Measurements from ENCODE around the gene ENTPD8. TPM values are rescaled to one million over a fixed set of nuclear protein-coding genes. Genes with fewer than 3 reads are reported as not detected.

ENTPD8 gene
- total and polyA plus RNA-seq, 2 of the 13 experiments (the other 11 are each of a cell fraction or from before 2014, with no cell fraction given), result 0.26 to 0.44 TPM

DNA sequence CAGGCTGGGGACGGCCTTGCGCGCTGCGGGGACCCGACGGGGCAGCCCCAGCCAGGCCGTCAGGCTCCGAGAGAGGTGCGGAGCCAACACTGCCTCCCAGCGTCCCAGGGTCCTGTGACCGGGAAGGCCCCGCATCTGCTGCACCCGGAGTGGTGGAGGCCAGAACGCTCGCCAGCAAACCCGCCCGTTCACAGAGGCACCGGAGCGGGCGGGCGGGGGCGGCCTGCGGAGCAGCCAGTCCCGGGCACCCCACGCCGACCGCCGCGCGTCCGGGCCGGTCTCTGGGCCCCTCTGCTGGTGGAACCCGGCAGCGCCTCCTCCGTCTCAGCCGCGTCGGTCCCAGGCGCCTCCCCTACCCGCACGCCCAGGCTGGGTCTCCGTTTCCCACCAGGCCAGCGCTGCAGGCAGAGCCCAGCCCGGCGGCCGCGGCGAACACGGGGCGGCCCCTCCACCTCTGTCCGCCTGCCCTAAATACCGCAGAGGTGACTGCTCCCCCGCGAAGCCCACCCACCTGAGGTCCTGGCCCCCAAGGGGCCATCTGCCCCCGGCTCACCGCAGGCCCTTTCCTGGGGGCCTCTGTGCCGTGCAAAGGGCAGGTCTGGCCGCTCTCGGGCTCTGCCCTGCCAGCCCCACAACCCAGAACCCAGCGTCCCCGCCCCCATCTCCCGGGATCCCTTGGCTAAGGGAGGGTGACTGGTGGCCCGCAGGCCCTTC, 34.1 kb downstream of the ENTPD8 start (continued):
- TF ChIP-seq, protein P1, sequence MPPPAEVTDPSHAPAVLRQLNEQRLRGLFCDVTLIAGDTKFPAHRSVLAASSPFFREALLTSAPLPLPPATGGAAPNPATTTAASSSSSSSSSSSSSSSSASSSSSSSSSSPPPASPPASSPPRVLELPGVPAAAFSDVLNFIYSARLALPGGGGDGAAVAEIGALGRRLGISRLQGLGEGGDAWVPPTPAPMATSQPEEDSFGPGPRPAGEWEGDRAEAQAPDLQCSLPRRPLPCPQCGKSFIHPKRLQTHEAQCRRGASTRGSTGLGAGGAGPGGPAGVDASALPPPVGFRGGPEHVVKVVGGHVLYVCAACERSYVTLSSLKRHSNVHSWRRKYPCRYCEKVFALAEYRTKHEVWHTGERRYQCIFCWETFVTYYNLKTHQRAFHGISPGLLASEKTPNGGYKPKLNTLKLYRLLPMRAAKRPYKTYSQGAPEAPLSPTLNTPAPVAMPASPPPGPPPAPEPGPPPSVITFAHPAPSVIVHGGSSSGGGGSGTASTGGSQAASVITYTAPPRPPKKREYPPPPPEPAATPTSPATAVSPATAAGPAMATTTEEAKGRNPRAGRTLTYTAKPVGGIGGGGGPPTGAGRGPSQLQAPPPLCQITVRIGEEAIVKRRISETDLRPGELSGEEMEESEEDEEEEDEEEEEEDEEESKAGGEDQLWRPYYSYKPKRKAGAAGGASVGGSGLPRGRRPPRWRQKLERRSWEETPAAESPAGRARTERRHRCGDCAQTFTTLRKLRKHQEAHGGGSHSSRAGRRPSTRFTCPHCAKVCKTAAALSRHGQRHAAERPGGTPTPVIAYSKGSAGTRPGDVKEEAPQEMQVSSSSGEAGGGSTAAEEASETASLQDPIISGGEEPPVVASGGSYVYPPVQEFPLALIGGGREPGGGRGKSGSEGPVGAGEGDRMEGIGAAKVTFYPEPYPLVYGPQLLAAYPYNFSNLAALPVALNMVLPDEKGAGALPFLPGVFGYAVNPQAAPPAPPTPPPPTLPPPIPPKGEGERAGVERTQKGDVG (CRISPR knock-in tag; IDR thresholded peaks at IDR 0.05; ENCODE audit: borderline replicate concordance), result no peak
- TF ChIP-seq ZNF468 (CRISPR knock-in tag; IDR thresholded peaks at IDR 0.05) (no peak), PCBP1 (IDR thresholded peaks at IDR 0.05; ENCODE audit: borderline replicate concordance, low read depth, low read length) (no peak), NONO (IDR thresholded peaks at IDR 0.05) (no peak), NONO (CRISPR knock-in tag; conservative IDR thresholded peaks at IDR 0.05) (0 out of 2 replicates have a peak, but pooled peaks have one; percentile 27), ZNF224 (CRISPR knock-in tag; IDR thresholded peaks at IDR 0.05) (no peak), GFI1 (CRISPR knock-in tag; IDR thresholded peaks at IDR 0.05; ENCODE audit: borderline replicate concordance) (no peak), PAWR (CRISPR knock-in tag; IDR thresholded peaks at IDR 0.05; ENCODE audit: borderline replicate concordance) (no peak), ZNF766 (CRISPR knock-in tag; IDR thresholded peaks at IDR 0.05; ENCODE audit: borderline replicate concordance) (no peak), NCOA5 (CRISPR knock-in tag; IDR thresholded peaks at IDR 0.05) (no peak), ZFP36 (IDR thresholded peaks at IDR 0.05; ENCODE audit: borderline replicate concordance, low read depth, low read length, partially characterized antibody) (no peak), ZNF747 (CRISPR knock-in tag; IDR thresholded peaks at IDR 0.05; ENCODE audit: borderline replicate concordance) (no peak)
- TF ChIP-seq, protein P2, sequence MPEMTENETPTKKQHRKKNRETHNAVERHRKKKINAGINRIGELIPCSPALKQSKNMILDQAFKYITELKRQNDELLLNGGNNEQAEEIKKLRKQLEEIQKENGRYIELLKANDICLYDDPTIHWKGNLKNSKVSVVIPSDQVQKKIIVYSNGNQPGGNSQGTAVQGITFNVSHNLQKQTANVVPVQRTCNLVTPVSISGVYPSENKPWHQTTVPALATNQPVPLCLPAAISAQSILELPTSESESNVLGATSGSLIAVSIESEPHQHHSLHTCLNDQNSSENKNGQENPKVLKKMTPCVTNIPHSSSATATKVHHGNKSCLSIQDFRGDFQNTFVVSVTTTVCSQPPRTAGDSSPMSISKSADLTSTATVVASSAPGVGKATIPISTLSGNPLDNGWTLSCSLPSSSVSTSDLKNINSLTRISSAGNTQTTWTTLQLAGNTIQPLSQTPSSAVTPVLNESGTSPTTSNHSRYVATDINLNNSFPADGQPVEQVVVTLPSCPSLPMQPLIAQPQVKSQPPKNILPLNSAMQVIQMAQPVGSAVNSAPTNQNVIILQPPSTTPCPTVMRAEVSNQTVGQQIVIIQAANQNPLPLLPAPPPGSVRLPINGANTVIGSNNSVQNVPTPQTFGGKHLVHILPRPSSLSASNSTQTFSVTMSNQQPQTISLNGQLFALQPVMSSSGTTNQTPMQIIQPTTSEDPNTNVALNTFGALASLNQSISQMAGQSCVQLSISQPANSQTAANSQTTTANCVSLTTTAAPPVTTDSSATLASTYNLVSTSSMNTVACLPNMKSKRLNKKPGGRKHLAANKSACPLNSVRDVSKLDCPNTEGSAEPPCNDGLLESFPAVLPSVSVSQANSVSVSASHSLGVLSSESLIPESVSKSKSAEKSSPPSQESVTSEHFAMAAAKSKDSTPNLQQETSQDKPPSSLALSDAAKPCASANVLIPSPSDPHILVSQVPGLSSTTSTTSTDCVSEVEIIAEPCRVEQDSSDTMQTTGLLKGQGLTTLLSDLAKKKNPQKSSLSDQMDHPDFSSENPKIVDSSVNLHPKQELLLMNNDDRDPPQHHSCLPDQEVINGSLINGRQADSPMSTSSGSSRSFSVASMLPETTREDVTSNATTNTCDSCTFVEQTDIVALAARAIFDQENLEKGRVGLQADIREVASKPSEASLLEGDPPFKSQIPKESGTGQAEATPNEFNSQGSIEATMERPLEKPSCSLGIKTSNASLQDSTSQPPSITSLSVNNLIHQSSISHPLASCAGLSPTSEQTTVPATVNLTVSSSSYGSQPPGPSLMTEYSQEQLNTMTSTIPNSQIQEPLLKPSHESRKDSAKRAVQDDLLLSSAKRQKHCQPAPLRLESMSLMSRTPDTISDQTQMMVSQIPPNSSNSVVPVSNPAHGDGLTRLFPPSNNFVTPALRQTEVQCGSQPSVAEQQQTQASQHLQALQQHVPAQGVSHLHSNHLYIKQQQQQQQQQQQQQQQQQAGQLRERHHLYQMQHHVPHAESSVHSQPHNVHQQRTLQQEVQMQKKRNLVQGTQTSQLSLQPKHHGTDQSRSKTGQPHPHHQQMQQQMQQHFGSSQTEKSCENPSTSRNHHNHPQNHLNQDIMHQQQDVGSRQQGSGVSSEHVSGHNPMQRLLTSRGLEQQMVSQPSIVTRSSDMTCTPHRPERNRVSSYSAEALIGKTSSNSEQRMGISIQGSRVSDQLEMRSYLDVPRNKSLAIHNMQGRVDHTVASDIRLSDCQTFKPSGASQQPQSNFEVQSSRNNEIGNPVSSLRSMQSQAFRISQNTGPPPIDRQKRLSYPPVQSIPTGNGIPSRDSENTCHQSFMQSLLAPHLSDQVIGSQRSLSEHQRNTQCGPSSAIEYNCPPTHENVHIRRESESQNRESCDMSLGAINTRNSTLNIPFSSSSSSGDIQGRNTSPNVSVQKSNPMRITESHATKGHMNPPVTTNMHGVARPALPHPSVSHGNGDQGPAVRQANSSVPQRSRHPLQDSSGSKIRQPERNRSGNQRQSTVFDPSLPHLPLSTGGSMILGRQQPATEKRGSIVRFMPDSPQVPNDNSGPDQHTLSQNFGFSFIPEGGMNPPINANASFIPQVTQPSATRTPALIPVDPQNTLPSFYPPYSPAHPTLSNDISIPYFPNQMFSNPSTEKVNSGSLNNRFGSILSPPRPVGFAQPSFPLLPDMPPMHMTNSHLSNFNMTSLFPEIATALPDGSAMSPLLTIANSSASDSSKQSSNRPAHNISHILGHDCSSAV (CRISPR knock-in tag; IDR thresholded peaks at IDR 0.05; ENCODE audit: borderline replicate concordance), result no peak
- TF ChIP-seq, protein P3, sequence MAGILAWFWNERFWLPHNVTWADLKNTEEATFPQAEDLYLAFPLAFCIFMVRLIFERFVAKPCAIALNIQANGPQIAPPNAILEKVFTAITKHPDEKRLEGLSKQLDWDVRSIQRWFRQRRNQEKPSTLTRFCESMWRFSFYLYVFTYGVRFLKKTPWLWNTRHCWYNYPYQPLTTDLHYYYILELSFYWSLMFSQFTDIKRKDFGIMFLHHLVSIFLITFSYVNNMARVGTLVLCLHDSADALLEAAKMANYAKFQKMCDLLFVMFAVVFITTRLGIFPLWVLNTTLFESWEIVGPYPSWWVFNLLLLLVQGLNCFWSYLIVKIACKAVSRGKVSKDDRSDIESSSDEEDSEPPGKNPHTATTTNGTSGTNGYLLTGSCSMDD (CRISPR knock-in tag; IDR thresholded peaks at IDR 0.05), result no peak
- TF ChIP-seq, protein P4, sequence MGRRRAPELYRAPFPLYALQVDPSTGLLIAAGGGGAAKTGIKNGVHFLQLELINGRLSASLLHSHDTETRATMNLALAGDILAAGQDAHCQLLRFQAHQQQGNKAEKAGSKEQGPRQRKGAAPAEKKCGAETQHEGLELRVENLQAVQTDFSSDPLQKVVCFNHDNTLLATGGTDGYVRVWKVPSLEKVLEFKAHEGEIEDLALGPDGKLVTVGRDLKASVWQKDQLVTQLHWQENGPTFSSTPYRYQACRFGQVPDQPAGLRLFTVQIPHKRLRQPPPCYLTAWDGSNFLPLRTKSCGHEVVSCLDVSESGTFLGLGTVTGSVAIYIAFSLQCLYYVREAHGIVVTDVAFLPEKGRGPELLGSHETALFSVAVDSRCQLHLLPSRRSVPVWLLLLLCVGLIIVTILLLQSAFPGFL (CRISPR knock-in tag; IDR thresholded peaks at IDR 0.05), result no peak
